Panc1 (cell line): ENCODE results near the gene CLSTN2. TPM values are rescaled to one million over a fixed set of nuclear protein-coding genes. Genes with fewer than 3 reads are reported as not detected.

Source experiments
- ATAC-seq: fragments of 200-7000 bp; cut with Tn5 transposase; 2 replicates; pipeline ENCODE4 v1.9.1; 2020; ENCODE audit warnings: mild to moderate bottlenecking, moderate library complexity
- BruUV-seq: library from RNA; stranded (reverse); fragments of 400-500 nt; replicated peaks from 2 replicates; lab custom pipeline; 2021; lab: Mats Ljungman, UMichigan
- CTCF ChIA-PET: fragments of 300-600 bp; sonication (Branson Sonifier 250); formaldehyde crosslinking; loops from one replicate; lab custom pipeline; 2022; ENCODE audit warnings: antibody characterized with exemption; lab: Charles Lee
- POLR2A ChIA-PET: fragments of 300-600 bp; sonication (Branson Sonifier 250); formaldehyde crosslinking; loops from one replicate; lab custom pipeline; 2022; ENCODE audit warnings: antibody characterized with exemption; lab: Charles Lee
- DNase-seq: peaks from one replicate; pipeline ENCODE4 v3.0.0-alpha.2; 2010; ENCODE audit warnings: low read depth, low spot score
- H3K27ac ChIP-seq: 2 replicates; pipeline ENCODE4 v1.5.1; 2011; ENCODE audit warnings: mild to moderate bottlenecking, low read length, inconsistent platforms
- H3K27me3 ChIP-seq: fragments of 200-500 bp; sonication (Bioruptor generic); 2 replicates; pipeline ENCODE4 v1.6.0; 2014; ENCODE audit warnings: low read length, inconsistent platforms; ENCODE audit not compliant: control insufficient read depth, insufficient read depth
- H3K36me3 ChIP-seq: fragments of 200-500 bp; sonication (Bioruptor generic); 2 replicates; pipeline ENCODE4 v1.5.1; 2014; ENCODE audit warnings: inconsistent platforms, mild to moderate bottlenecking, low read length, moderate library complexity; ENCODE audit not compliant: control insufficient read depth, insufficient read depth
- H3K4me1 ChIP-seq: 2 replicates; pipeline ENCODE4 v1.5.1; 2011; ENCODE audit warnings: inconsistent platforms, mild to moderate bottlenecking, low read length, moderate library complexity; ENCODE audit not compliant: control insufficient read depth, insufficient read depth
- H3K4me3 ChIP-seq, 2 experiments: 2 replicates each; pipeline ENCODE4 v1.5.1; 2011 to 2012; ENCODE audit warnings: low read depth in 2 of 2, low read length in 2 of 2, mild to moderate bottlenecking in 2 of 2, inconsistent platforms in 1 of 2, moderate library complexity in 1 of 2
- H3K9me3 ChIP-seq: fragments of 200-500 bp; sonication (Bioruptor generic); 2 replicates; pipeline ENCODE4 v1.5.1; 2014; ENCODE audit warnings: low read depth, mild to moderate bottlenecking, inconsistent platforms, low read length, moderate library complexity; ENCODE audit not compliant: control insufficient read depth, insufficient read depth
- CTCF ChIP-seq: fragments of 450-650 bp; IDR thresholded peaks from 2 replicates; pipeline ENCODE4 v1.5.1; 2017; ENCODE audit warnings: mild to moderate bottlenecking
- POLR2AphosphoS5 ChIP-seq: IDR thresholded peaks from 2 replicates; pipeline ENCODE4 v1.6.1; 2012; ENCODE audit warnings: mild to moderate bottlenecking, low read depth, low read length, moderate library complexity
- REST ChIP-seq, 2 experiments: IDR thresholded peaks; 2 replicates each; pipeline ENCODE4 v1.6.1; 2011 to 2012; ENCODE audit warnings: low read depth in 2 of 2, control low read depth in 1 of 2, low read length in 1 of 2, mild to moderate bottlenecking in 1 of 2, moderate library complexity in 1 of 2; ENCODE audit not compliant: insufficient read depth in 1 of 2
- SIN3A ChIP-seq: IDR thresholded peaks from 2 replicates; pipeline ENCODE4 v1.6.1; 2012; ENCODE audit warnings: low read depth, mild to moderate bottlenecking, low read length, moderate library complexity, borderline replicate concordance; ENCODE audit not compliant: insufficient read depth
- TCF7L2 ChIP-seq: IDR thresholded peaks from 2 replicates; pipeline ENCODE4 v1.6.1; 2011; ENCODE audit warnings: mild to moderate bottlenecking, low read depth, low read length, inconsistent platforms
- in situ Hi-C: cut with HindIII; loops from 2 replicates; pipeline ENCODE4 v1.10.0; 2016; ENCODE audit warnings: low sequenced_read_pairs, low pct_unique_long_range_greater_than_20kb
- intact Hi-C: fragments of 100-400 bp; cut with micrococcal nuclease; formaldehyde crosslinking; loops from one replicate; pipeline ENCODE4 v1.10.0; 2022; ENCODE audit not compliant: unreplicated experiment
- total RNA-seq: library from RNA; stranded (reverse); gene quantifications from one replicate; pipeline ENCODE4 v1.2.1, GENCODE V29; 2021; ENCODE audit not compliant: unreplicated experiment

CLSTN2 gene
- total RNA-seq, 1 experiment from 2014 or later: 0.03 TPM

GRCh38 chr3:140216249-140216648, 281.3 kb downstream of the CLSTN2 start:
- POLR2A ChIA-PET: no interaction called here
- ATAC-seq: no peak
- CTCF ChIA-PET: no interaction called here
- H3K4me1 ChIP-seq: no peaks in the 10 kb centered on the region
- DNase-seq: peak; percentile 20
- TF ChIP-seq CTCF (peak; percentile 58), TCF7L2 (no peak), REST (IDR thresholded peaks at IDR 0.05; ENCODE audit: insufficient read depth in 1 of 2, low read depth in 2 of 2, low read length in 1 of 2) (no peak)
- 0 out of 2 replicates have a peak, but pooled peaks cover 3% of the 10 kb centered on the region for H3K27me3 ChIP-seq
- no TSS peak for BruUV-seq
- no peaks in the 10 kb centered on the region for H3K36me3 ChIP-seq
- intact Hi-C loops: no loop called here
- H3K4me3 ChIP-seq: no peak overlapping the region
- in situ Hi-C loops: no loop called here
- no peaks in the 10 kb centered on the region for H3K9me3 ChIP-seq
- no peak overlapping the region for H3K27ac ChIP-seq

DNA sequence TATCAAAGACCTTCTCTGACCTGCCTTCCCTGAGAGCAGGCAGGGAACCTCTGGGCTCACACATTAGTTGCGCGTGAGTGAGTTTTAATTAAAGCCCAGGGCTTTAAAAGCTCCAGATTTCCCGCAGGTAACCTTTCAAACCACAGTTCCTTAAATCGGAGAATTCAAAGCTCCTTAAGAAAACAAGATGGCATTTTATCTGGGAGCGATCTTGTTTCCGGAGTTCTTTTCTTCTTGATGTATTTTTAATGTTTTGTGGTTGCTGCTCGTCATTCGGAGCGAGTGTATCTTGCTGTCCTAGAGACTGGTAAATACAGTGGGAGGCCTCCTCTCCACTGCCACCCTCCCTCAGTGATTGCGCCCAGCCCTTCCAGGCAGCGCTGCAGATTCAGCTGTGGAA, 284.3 kb downstream of the CLSTN2 start:
- Histone ChIP-seq H3K9me3 (no peaks in the 10 kb centered on the region), H3K36me3 (no peaks in the 10 kb centered on the region), H3K4me3 (no peak overlapping the region), H3K27me3 (0 out of 2 replicates have a peak, but pooled peaks cover 3% of the 10 kb centered on the region), H3K27ac (no peak overlapping the region), H3K4me1 (no peaks in the 10 kb centered on the region)
- BruUV-seq: no TSS peak
- TF ChIP-seq POLR2AphosphoS5: no peak
- no peak for TF ChIP-seq CTCF
- no peak for TF ChIP-seq TCF7L2
- no peak for TF ChIP-seq SIN3A
- no peak for TF ChIP-seq REST (IDR thresholded peaks at IDR 0.05; ENCODE audit: insufficient read depth in 1 of 2, low read depth in 2 of 2, low read length in 1 of 2)
- in situ Hi-C loops: no loop called here
- no peak for ATAC-seq
- DNase-seq: no peak
- ChIA-PET POLR2A (no interaction called here), CTCF (interaction anchor here (0.6 kb wide), 1 partner anchor 1112 kb away, joined by 4 read pairs; no protein-coding TSS in a partner anchor)
- intact Hi-C loops: no loop called here
